ENCODE results near the gene ALG2. TPM values are rescaled to one million over a fixed set of nuclear protein-coding genes. Genes with fewer than 3 reads are reported as not detected.

The ALG2 gene
- total and polyA plus RNA-seq, 4 donors: 20.6 to 43.6 (median 30.3) TPM

DNA sequence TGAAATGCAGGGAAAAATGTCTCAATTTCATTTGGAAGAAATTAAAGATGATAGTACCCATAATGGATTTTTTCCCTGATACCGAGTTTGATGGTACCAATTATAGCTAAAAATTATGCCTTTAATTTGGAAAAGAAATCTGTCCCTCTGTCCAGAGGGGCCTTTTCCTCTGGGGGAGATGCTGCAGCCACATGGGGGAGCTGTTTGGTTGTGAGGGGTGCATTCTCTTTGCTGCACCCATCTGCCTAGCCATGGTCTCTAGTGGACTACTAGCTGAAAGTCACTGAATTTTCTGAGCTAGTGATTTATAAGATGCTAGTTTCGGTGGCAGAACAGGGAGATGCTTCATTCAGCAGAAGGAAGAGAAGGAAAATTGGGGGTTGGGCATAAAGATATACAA lies 10.0 kb upstream of the ALG2 start:
- Histone ChIP-seq H3K27ac (ENCODE audit: low read depth in 1 of 2, low read length in 2 of 2) (no peak overlapping the region), H3K36me3 (ENCODE audit: control insufficient read depth in 4 of 4, insufficient read depth in 3 of 4, low read depth in 1 of 4, low read length in 3 of 4) (peaks cover 9 to 52% (median 46%) of the 10 kb centered on the region in 4 donors), H3K9me3 (ENCODE audit: control insufficient read depth in 4 of 4, low read length in 3 of 4) (no peaks in the 10 kb centered on the region), H3K4me3 (ENCODE audit: low read depth in 1 of 3, low read length in 3 of 3) (no peak overlapping the region), H3K27me3 (ENCODE audit: control insufficient read depth in 4 of 4, insufficient read depth in 4 of 4, low read length in 3 of 4) (no peaks in the 10 kb centered on the region), H3K9ac (ENCODE audit: low read depth in 1 of 2, low read length in 2 of 2) (no peak overlapping the region), H3K4me1 (ENCODE audit: control insufficient read depth in 4 of 4, insufficient read depth in 4 of 4, low read length in 3 of 4) (no peaks in the 10 kb centered on the region)
- TF ChIP-seq HNF4A (conservative IDR thresholded peaks at IDR 0.05): no peak
- peak; percentile 26 for TF ChIP-seq CTCF (IDR thresholded peaks at IDR 0.05; ENCODE audit: low read depth, low read length, missing input control)
- TF ChIP-seq RAD21 (IDR thresholded peaks at IDR 0.05): peak; percentile 29 to 62
- no peak for DNase-seq (ENCODE audit: low spot score)
- WGBS: 85% methylated on average over 2 of the region's 2 CpGs

GRCh38 chr9:99230206-99230605 lies 8.5 kb upstream of the ALG2 start:
- Histone ChIP-seq H3K9ac (ENCODE audit: low read depth in 1 of 2, low read length in 2 of 2) (no peak overlapping the region), H3K9me3 (ENCODE audit: control insufficient read depth in 4 of 4, low read length in 3 of 4) (no peaks in the 10 kb centered on the region), H3K4me3 (ENCODE audit: low read depth in 1 of 3, low read length in 3 of 3) (no peak overlapping the region), H3K27me3 (ENCODE audit: control insufficient read depth in 4 of 4, insufficient read depth in 4 of 4, low read length in 3 of 4) (no peaks in the 10 kb centered on the region), H3K27ac (ENCODE audit: low read depth in 1 of 2, low read length in 2 of 2) (no peak overlapping the region), H3K36me3 (ENCODE audit: control insufficient read depth in 4 of 4, insufficient read depth in 3 of 4, low read depth in 1 of 4, low read length in 3 of 4) (peaks cover 12 to 57% (median 51%) of the 10 kb centered on the region in 4 donors), H3K4me1 (ENCODE audit: control insufficient read depth in 4 of 4, insufficient read depth in 4 of 4, low read length in 3 of 4) (peaks cover 0 to 2% (median 0%) of the 10 kb centered on the region in 4 donors)
- no peak for DNase-seq (ENCODE audit: low spot score)
- TF ChIP-seq FOXA1 (IDR thresholded peaks at IDR 0.05) (no peak), JUND (IDR thresholded peaks at IDR 0.05) (no peak), TAF1 (conservative IDR thresholded peaks at IDR 0.05) (no peak), FOXA2 (IDR thresholded peaks at IDR 0.05) (no peak), GABPA (IDR thresholded peaks at IDR 0.05 in 1 of 2, conservative IDR thresholded peaks at IDR 0.05 in 1 of 2) (no peak), CTCF (IDR thresholded peaks at IDR 0.05; ENCODE audit: low read depth, low read length, missing input control) (no peak), ATF3 (IDR thresholded peaks at IDR 0.05) (no peak), HNF4G (IDR thresholded peaks at IDR 0.05) (no peak), HNF4A (conservative IDR thresholded peaks at IDR 0.05) (no peak), MAX (IDR thresholded peaks at IDR 0.05) (no peak), RAD21 (IDR thresholded peaks at IDR 0.05) (no peak), EGR1 (IDR thresholded peaks at IDR 0.05; ENCODE audit: low read depth in 2 of 2) (no peak), RXRA (IDR thresholded peaks at IDR 0.05) (no peak), NR2F2 (IDR thresholded peaks at IDR 0.05) (no peak), YY1 (IDR thresholded peaks at IDR 0.05) (no peak), SP1 (IDR thresholded peaks at IDR 0.05) (no peak), ZBTB33 (IDR thresholded peaks at IDR 0.05) (no peak)
- TF ChIP-seq, protein P1, sequence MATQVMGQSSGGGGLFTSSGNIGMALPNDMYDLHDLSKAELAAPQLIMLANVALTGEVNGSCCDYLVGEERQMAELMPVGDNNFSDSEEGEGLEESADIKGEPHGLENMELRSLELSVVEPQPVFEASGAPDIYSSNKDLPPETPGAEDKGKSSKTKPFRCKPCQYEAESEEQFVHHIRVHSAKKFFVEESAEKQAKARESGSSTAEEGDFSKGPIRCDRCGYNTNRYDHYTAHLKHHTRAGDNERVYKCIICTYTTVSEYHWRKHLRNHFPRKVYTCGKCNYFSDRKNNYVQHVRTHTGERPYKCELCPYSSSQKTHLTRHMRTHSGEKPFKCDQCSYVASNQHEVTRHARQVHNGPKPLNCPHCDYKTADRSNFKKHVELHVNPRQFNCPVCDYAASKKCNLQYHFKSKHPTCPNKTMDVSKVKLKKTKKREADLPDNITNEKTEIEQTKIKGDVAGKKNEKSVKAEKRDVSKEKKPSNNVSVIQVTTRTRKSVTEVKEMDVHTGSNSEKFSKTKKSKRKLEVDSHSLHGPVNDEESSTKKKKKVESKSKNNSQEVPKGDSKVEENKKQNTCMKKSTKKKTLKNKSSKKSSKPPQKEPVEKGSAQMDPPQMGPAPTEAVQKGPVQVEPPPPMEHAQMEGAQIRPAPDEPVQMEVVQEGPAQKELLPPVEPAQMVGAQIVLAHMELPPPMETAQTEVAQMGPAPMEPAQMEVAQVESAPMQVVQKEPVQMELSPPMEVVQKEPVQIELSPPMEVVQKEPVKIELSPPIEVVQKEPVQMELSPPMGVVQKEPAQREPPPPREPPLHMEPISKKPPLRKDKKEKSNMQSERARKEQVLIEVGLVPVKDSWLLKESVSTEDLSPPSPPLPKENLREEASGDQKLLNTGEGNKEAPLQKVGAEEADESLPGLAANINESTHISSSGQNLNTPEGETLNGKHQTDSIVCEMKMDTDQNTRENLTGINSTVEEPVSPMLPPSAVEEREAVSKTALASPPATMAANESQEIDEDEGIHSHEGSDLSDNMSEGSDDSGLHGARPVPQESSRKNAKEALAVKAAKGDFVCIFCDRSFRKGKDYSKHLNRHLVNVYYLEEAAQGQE (IDR thresholded peaks at IDR 0.05): no peak
- WGBS: 92% methylated on average over 3 of the region's 3 CpGs

Data from liver (tissue), 9 donors.